Measurements from ENCODE around the gene ITGB6. TPM values are rescaled to one million over a fixed set of nuclear protein-coding genes. Genes with fewer than 3 reads are reported as not detected.

ITGB6 gene
- total and polyA plus RNA-seq, 2 of the 4 experiments (the other 2 are of a cell fraction), result under 0.01 TPM; not detected in 1

Other genes starting within 250 kb of the ITGB6 start
- gene PLA2R1, start 137.7 kb downstream of the ITGB6 start, total RNA-seq (2012; rRNA removed), result 0.28 and 0.54 TPM in 2 replicates
- 0.24 and 0.43 TPM in 2 replicates for gene PLA2R1, start 137.7 kb downstream of the ITGB6 start, polyA plus RNA-seq (2012; rRNA removed)